Vagina (tissue), 2 donors: ENCODE measurements around the gene PLIN1. TPM values are rescaled to one million over a fixed set of nuclear protein-coding genes. Genes with fewer than 3 reads are reported as not detected.

Source experiments
- DNase-seq, 2 donors: peaks; one replicate each; pipeline ENCODE4 v3.0.0-alpha.2; 2017; ENCODE audit errors: extremely low spot score in 2 of 2
- H3K27ac ChIP-seq: fragments of 200-600 bp; sonication (generic); one replicate; pipeline ENCODE4 v1.5.1; 2019
- H3K27me3 ChIP-seq: fragments of 200-600 bp; sonication (generic); one replicate; pipeline ENCODE4 v1.5.1; 2019
- H3K36me3 ChIP-seq, 2 donors: fragments of 200-600 bp; sonication (generic); one replicate each; pipeline ENCODE4 v1.5.1; 2017 to 2019
- H3K4me1 ChIP-seq: fragments of 200-600 bp; sonication (generic); one replicate; pipeline ENCODE4 v1.5.1; 2019
- H3K4me3 ChIP-seq, 2 donors: fragments of 200-600 bp; sonication (generic); 1 replicate in 1 of 2; 2 replicates in 1 of 2; pipeline ENCODE4 v1.5.1; 2016 to 2019
- H3K9me3 ChIP-seq: fragments of 200-600 bp; sonication (generic); one replicate; pipeline ENCODE4 v1.5.1; 2019
- CTCF ChIP-seq, 3 experiments: fragments of 450-650 bp in 2 of 3; fragments of 200-600 bp in 1 of 3; sonication (generic) in 1 of 3; IDR thresholded peaks; one replicate each; pipeline ENCODE4 v1.5.1; 2017 to 2019; ENCODE audit warnings: antibody characterized with exemption in 3 of 3, mild to moderate bottlenecking in 2 of 3, moderate library complexity in 2 of 3
- POLR2A ChIP-seq, 2 donors: fragments of 450-650 bp; IDR thresholded peaks; one replicate each; pipeline ENCODE4 v1.6.1; 2017; ENCODE audit warnings: antibody characterized with exemption in 2 of 2, mild to moderate bottlenecking in 2 of 2, moderate library complexity in 2 of 2
- POLR2AphosphoS5 ChIP-seq, 2 donors: sonication (generic); formaldehyde crosslinking; IDR thresholded peaks; one replicate each; pipeline ENCODE4 v1.9.0; 2017; ENCODE audit warnings: antibody characterized with exemption in 2 of 2, mild to moderate bottlenecking in 2 of 2, low read depth in 1 of 2; ENCODE audit not compliant: insufficient read depth in 1 of 2
- intact Hi-C: fragments of 100-400 bp; cut with DNase I; formaldehyde crosslinking; loops from one replicate; pipeline ENCODE4 v1.15.1; 2023
- total RNA-seq: library from RNA; depleted of rRNA; stranded (reverse); fragments of >200 nt; gene quantifications from one replicate; pipeline ENCODE4 v1.2.3, GENCODE V29; 2016

Gene PLIN1
- total RNA-seq, 1 donor from 2014 or later: 53.3 TPM

- TF ChIP-seq POLR2AphosphoS5 (IDR thresholded peaks at IDR 0.05; ENCODE audit: insufficient read depth in 1 of 2, low read depth in 1 of 2): no peak
- TF ChIP-seq POLR2A (IDR thresholded peaks at IDR 0.05): no peak
- no peak for TF ChIP-seq CTCF (IDR thresholded peaks at IDR 0.05)
- H3K27me3 ChIP-seq: no peaks in the 10 kb centered on the region
- peaks cover 0 to 26% of the 10 kb centered on the region in 2 donors for H3K36me3 ChIP-seq
- intact Hi-C loops: no loop called here
- no peaks in the 10 kb centered on the region for H3K4me1 ChIP-seq
- no peaks in the 10 kb centered on the region for H3K9me3 ChIP-seq
- no peak for DNase-seq
- no peak overlapping the region for H3K27ac ChIP-seq
- no peak overlapping the region for H3K4me3 ChIP-seq
These were observed 50.9 kb downstream of the PLIN1 start for GRCh38 chr15:89628301-89628700.

- Histone ChIP-seq H3K27ac (no peak overlapping the region), H3K27me3 (no peaks in the 10 kb centered on the region), H3K4me1 (no peaks in the 10 kb centered on the region), H3K4me3 (no peak overlapping the region), H3K9me3 (no peaks in the 10 kb centered on the region), H3K36me3 (peaks cover 0 to 26% of the 10 kb centered on the region in 2 donors)
- intact Hi-C loops: no loop called here
- DNase-seq: no peak
- no peak for TF ChIP-seq CTCF (IDR thresholded peaks at IDR 0.05)
- TF ChIP-seq POLR2AphosphoS5 (IDR thresholded peaks at IDR 0.05; ENCODE audit: insufficient read depth in 1 of 2, low read depth in 1 of 2): no peak
- TF ChIP-seq POLR2A (IDR thresholded peaks at IDR 0.05): no peak
These were observed 51.8 kb downstream of the PLIN1 start for GRCh38 chr15:89627256-89627970.

- H3K27ac ChIP-seq: no peak overlapping the region
- intact Hi-C loops: no loop called here
- H3K4me3 ChIP-seq: no peak overlapping the region
- H3K9me3 ChIP-seq: no peaks in the 10 kb centered on the region
- H3K4me1 ChIP-seq: no peaks in the 10 kb centered on the region
- TF ChIP-seq POLR2A (IDR thresholded peaks at IDR 0.05) (no peak), POLR2AphosphoS5 (IDR thresholded peaks at IDR 0.05; ENCODE audit: insufficient read depth in 1 of 2, low read depth in 1 of 2) (no peak), CTCF (IDR thresholded peaks at IDR 0.05) (no peak)
- peaks cover 0 to 21% of the 10 kb centered on the region in 2 donors for H3K36me3 ChIP-seq
- H3K27me3 ChIP-seq: no peaks in the 10 kb centered on the region
- no peak for DNase-seq
These were observed 53.5 kb downstream of the PLIN1 start for GRCh38 chr15:89625716-89626115.

GRCh38 chr15:89623165-89623564 lies 56.0 kb downstream of the PLIN1 start:
- H3K36me3 ChIP-seq: peaks cover 0 to 7% of the 10 kb centered on the region in 2 donors

More at GRCh38 chr15:89623165-89623564, 56.0 kb downstream of the PLIN1 start:
- Histone ChIP-seq H3K4me3 (no peak overlapping the region), H3K27me3 (no peaks in the 10 kb centered on the region), H3K4me1 (no peaks in the 10 kb centered on the region), H3K27ac (no peak overlapping the region), H3K9me3 (no peaks in the 10 kb centered on the region)
- intact Hi-C loops: no loop called here
- TF ChIP-seq CTCF (IDR thresholded peaks at IDR 0.05) (no peak), POLR2AphosphoS5 (IDR thresholded peaks at IDR 0.05; ENCODE audit: insufficient read depth in 1 of 2, low read depth in 1 of 2) (no peak), POLR2A (IDR thresholded peaks at IDR 0.05) (no peak)
- no peak for DNase-seq
